ENCODE measurements around the gene ATP9B. TPM values are rescaled to one million over a fixed set of nuclear protein-coding genes. Genes with fewer than 3 reads are reported as not detected.

Gene ATP9B
- total RNA-seq, 1 donor from 2014 or later: 33.2 TPM

- no peak for TF ChIP-seq CTCF (IDR thresholded peaks at IDR 0.05)
- no peak for TF ChIP-seq EZH2phosphoT487 (IDR thresholded peaks at IDR 0.05)
- no peak for TF ChIP-seq EZH2 (IDR thresholded peaks at IDR 0.05)
- H3K27ac ChIP-seq: no peak overlapping the region
- H3K9ac ChIP-seq: no peak overlapping the region
- H4K20me1 ChIP-seq (ENCODE audit: low read depth): no peaks in the 10 kb centered on the region
- no peaks in the 10 kb centered on the region for H3K36me3 Mint-ChIP-seq
- H3K4me1 ChIP-seq: no peaks in the 10 kb centered on the region
- H3K36me3 ChIP-seq: no peaks in the 10 kb centered on the region
- H3K27me3 Mint-ChIP-seq (ENCODE audit: insufficient read depth, low read depth): peaks cover 5% of the 10 kb centered on the region
- H3F3A ChIP-seq (ENCODE audit: low read depth): no peaks in the 10 kb centered on the region
- no peak overlapping the region for H3K4me3 ChIP-seq
- no peak overlapping the region for H3K4me3 Mint-ChIP-seq
- H3K9me3 ChIP-seq (ENCODE audit: low read depth): no peaks in the 10 kb centered on the region
- no peak overlapping the region for H3K27ac Mint-ChIP-seq
- peaks cover 33% of the 10 kb centered on the region for H3K27me3 ChIP-seq
- H2AFZ ChIP-seq (replicated peaks): no peak overlapping the region
- H3K4me2 ChIP-seq: no peak overlapping the region
- no peak for DNase-seq (ENCODE audit: low spot score)
- H3K9me3 Mint-ChIP-seq: no peaks in the 10 kb centered on the region
- H3K79me2 ChIP-seq (ENCODE audit: low read depth): no peaks in the 10 kb centered on the region
- H3K4me1 Mint-ChIP-seq: peaks cover 2% of the 10 kb centered on the region
Measured at GRCh38 chr18:79386547-79386946, 317.4 kb downstream of the ATP9B start.

GRCh38 chr18:79387214-79387613, 318.0 kb downstream of the ATP9B start:
- H3K9me3 Mint-ChIP-seq: no peaks in the 10 kb centered on the region
- no peaks in the 10 kb centered on the region for H3K36me3 Mint-ChIP-seq
- DNase-seq (ENCODE audit: low spot score): no peak
- H3K27me3 Mint-ChIP-seq (ENCODE audit: insufficient read depth, low read depth): peaks cover 8% of the 10 kb centered on the region
- Histone ChIP-seq H4K20me1 (ENCODE audit: low read depth) (peaks cover 3% of the 10 kb centered on the region), H3K4me2 (no peak overlapping the region), H3F3A (ENCODE audit: low read depth) (no peaks in the 10 kb centered on the region), H3K27ac (no peak overlapping the region), H3K4me1 (no peaks in the 10 kb centered on the region), H3K4me3 (no peak overlapping the region), H3K9me3 (ENCODE audit: low read depth) (no peaks in the 10 kb centered on the region), H3K79me2 (ENCODE audit: low read depth) (no peaks in the 10 kb centered on the region), H3K27me3 (peaks cover 40% of the 10 kb centered on the region), H3K36me3 (no peaks in the 10 kb centered on the region), H2AFZ (replicated peaks) (no peak overlapping the region), H3K9ac (no peak overlapping the region)
- TF ChIP-seq EZH2 (IDR thresholded peaks at IDR 0.05) (no peak), CTCF (IDR thresholded peaks at IDR 0.05) (no peak), EZH2phosphoT487 (IDR thresholded peaks at IDR 0.05) (no peak)
- peaks cover 4% of the 10 kb centered on the region for H3K4me1 Mint-ChIP-seq
- no peak overlapping the region for H3K4me3 Mint-ChIP-seq
- H3K27ac Mint-ChIP-seq: no peak overlapping the region

GRCh38 chr18:79387615-79388014, 318.4 kb downstream of the ATP9B start:
- Mint-ChIP-seq H3K27ac (no peak overlapping the region), H3K36me3 (no peaks in the 10 kb centered on the region), H3K9me3 (no peaks in the 10 kb centered on the region), H3K27me3 (ENCODE audit: insufficient read depth, low read depth) (peaks cover 12% of the 10 kb centered on the region), H3K4me1 (peaks cover 7% of the 10 kb centered on the region), H3K4me3 (no peak overlapping the region)
- no peaks in the 10 kb centered on the region for H3F3A ChIP-seq (ENCODE audit: low read depth)
- no peak for DNase-seq (ENCODE audit: low spot score)
- H3K4me2 ChIP-seq: no peak overlapping the region
- TF ChIP-seq EZH2 (IDR thresholded peaks at IDR 0.05) (no peak), CTCF (IDR thresholded peaks at IDR 0.05) (no peak), EZH2phosphoT487 (IDR thresholded peaks at IDR 0.05) (no peak)
- no peaks in the 10 kb centered on the region for H3K9me3 ChIP-seq (ENCODE audit: low read depth)
- H4K20me1 ChIP-seq (ENCODE audit: low read depth): peaks cover 7% of the 10 kb centered on the region
- H3K4me3 ChIP-seq: no peak overlapping the region
- no peak overlapping the region for H3K9ac ChIP-seq
- H3K27me3 ChIP-seq: peaks cover 44% of the 10 kb centered on the region
- no peaks in the 10 kb centered on the region for H3K79me2 ChIP-seq (ENCODE audit: low read depth)
- H3K4me1 ChIP-seq: no peaks in the 10 kb centered on the region
- no peak overlapping the region for H2AFZ ChIP-seq (replicated peaks)
- no peak overlapping the region for H3K27ac ChIP-seq
- H3K36me3 ChIP-seq: no peaks in the 10 kb centered on the region
